DND-41 (cell line): Measurements from ENCODE around the gene DYNLT1.

Source experiments
- EZH2 ChIP-seq: IDR thresholded peaks from 3 replicates; pipeline ENCODE4 v1.6.1; 2012; ENCODE audit warnings: borderline replicate concordance, low read depth, mild to moderate bottlenecking, moderate library complexity, low read length, inconsistent platforms; ENCODE audit not compliant: severe bottlenecking
- TF ChIP-seq, protein P1 (sequence below): IDR thresholded peaks from 2 replicates; pipeline ENCODE4 v1.5.1; 2012; ENCODE audit warnings: borderline replicate concordance, low read length, moderate library complexity, mild to moderate bottlenecking; ENCODE audit not compliant: poor library complexity, severe bottlenecking; ENCODE audit errors: extremely low read depth

DNA sequence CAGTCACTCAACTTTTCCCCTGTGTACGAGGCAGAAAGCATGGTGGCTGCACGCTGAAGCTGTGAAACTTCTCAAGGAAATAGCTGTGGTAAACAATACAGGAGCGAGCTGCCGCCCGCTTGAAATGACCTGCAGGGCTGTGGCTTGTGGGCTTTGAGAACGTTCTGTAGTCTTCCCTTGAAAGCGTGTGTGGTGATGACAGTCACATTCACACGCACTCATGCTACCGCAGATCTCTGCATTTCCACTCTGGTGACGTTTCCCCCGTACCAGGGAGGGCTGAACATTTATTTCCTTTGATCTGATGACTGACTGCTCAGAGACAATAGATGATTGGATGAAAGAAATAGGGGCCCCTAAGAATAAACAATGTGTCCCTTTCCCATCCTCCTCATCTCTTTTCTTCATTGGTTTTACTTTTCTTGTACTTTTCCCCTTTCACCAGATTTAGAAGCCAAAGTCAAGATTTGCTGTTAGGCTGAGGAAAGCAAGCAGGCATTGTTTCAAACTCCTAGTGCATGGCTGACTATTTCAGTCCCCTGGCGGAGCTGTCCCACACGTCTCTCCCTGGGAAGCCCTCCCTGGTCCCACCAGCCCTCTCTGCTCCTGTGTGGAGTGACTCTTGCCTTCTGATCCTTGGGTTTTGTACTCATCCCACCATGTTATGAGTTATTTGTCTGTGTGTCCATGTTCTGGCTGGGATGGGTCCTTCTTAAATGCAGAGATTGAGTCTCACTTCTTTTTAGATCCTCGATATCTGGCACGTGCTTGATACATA is 9.2 kb upstream of the DYNLT1 start:
- TF ChIP-seq, protein P1, sequence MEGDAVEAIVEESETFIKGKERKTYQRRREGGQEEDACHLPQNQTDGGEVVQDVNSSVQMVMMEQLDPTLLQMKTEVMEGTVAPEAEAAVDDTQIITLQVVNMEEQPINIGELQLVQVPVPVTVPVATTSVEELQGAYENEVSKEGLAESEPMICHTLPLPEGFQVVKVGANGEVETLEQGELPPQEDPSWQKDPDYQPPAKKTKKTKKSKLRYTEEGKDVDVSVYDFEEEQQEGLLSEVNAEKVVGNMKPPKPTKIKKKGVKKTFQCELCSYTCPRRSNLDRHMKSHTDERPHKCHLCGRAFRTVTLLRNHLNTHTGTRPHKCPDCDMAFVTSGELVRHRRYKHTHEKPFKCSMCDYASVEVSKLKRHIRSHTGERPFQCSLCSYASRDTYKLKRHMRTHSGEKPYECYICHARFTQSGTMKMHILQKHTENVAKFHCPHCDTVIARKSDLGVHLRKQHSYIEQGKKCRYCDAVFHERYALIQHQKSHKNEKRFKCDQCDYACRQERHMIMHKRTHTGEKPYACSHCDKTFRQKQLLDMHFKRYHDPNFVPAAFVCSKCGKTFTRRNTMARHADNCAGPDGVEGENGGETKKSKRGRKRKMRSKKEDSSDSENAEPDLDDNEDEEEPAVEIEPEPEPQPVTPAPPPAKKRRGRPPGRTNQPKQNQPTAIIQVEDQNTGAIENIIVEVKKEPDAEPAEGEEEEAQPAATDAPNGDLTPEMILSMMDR, result no peak
- no peak for TF ChIP-seq EZH2
